Measurements from ENCODE around the gene SERPINA4. TPM values are rescaled to one million over a fixed set of nuclear protein-coding genes. Genes with fewer than 3 reads are reported as not detected.

The SERPINA4 gene
- total RNA-seq, 1 donor from 2014 or later: not detected

- no peak overlapping the region for H3K9ac ChIP-seq (ENCODE audit: low read length)
- H3K9me3 ChIP-seq (ENCODE audit: insufficient read depth, low read depth, low read length): no peaks in the 10 kb centered on the region
- no peaks in the 10 kb centered on the region for H4K20me1 ChIP-seq (ENCODE audit: insufficient read depth, low read length)
- peaks cover 29% of the 10 kb centered on the region for H3K27me3 Mint-ChIP-seq (ENCODE audit: low read depth, unreplicated experiment)
- H2AFZ ChIP-seq (ENCODE audit: low read depth, low read length): no peak overlapping the region
- no peaks in the 10 kb centered on the region for H3K27me3 ChIP-seq (ENCODE audit: insufficient read depth, low read length)
- peaks cover 3% of the 10 kb centered on the region for H3K9me3 Mint-ChIP-seq (ENCODE audit: unreplicated experiment)
- no peaks in the 10 kb centered on the region for H3K36me3 ChIP-seq (ENCODE audit: insufficient read depth, low read length)
- H3K27ac ChIP-seq (ENCODE audit: low read depth, low read length): no peak overlapping the region
- no peaks in the 10 kb centered on the region for H3K4me1 ChIP-seq (ENCODE audit: insufficient read depth, low read length)
- no peak for TF ChIP-seq EZH2 (IDR thresholded peaks at IDR 0.05; ENCODE audit: insufficient read depth, low read length)
- TF ChIP-seq, protein P1, sequence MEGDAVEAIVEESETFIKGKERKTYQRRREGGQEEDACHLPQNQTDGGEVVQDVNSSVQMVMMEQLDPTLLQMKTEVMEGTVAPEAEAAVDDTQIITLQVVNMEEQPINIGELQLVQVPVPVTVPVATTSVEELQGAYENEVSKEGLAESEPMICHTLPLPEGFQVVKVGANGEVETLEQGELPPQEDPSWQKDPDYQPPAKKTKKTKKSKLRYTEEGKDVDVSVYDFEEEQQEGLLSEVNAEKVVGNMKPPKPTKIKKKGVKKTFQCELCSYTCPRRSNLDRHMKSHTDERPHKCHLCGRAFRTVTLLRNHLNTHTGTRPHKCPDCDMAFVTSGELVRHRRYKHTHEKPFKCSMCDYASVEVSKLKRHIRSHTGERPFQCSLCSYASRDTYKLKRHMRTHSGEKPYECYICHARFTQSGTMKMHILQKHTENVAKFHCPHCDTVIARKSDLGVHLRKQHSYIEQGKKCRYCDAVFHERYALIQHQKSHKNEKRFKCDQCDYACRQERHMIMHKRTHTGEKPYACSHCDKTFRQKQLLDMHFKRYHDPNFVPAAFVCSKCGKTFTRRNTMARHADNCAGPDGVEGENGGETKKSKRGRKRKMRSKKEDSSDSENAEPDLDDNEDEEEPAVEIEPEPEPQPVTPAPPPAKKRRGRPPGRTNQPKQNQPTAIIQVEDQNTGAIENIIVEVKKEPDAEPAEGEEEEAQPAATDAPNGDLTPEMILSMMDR (IDR thresholded peaks at IDR 0.05; ENCODE audit: insufficient read depth, low read depth, low read length): no peak
- no peak overlapping the region for H3K4me3 ChIP-seq (ENCODE audit: insufficient read depth, low read depth, low read length)
- H3K27ac Mint-ChIP-seq (ENCODE audit: unreplicated experiment): no peak overlapping the region
- no peak overlapping the region for H3K4me2 ChIP-seq (ENCODE audit: low read length)
- no peaks in the 10 kb centered on the region for H3K4me1 Mint-ChIP-seq (ENCODE audit: low read depth, unreplicated experiment)
- DNase-seq (ENCODE audit: low read depth): no peak
- H3K4me3 Mint-ChIP-seq (ENCODE audit: unreplicated experiment): no peak overlapping the region
- H3K79me2 ChIP-seq (ENCODE audit: insufficient read depth, low read length): no peaks in the 10 kb centered on the region
- no peaks in the 10 kb centered on the region for H3K36me3 Mint-ChIP-seq (ENCODE audit: low read depth, unreplicated experiment)
- no peak for FAIRE-seq
Measured at GRCh38 chr14:94562941-94563883, 2.0 kb downstream of the SERPINA4 start.

- no peak overlapping the region for H3K4me2 ChIP-seq (ENCODE audit: low read length)
- H4K20me1 ChIP-seq (ENCODE audit: insufficient read depth, low read length): no peaks in the 10 kb centered on the region
- no peaks in the 10 kb centered on the region for H3K79me2 ChIP-seq (ENCODE audit: insufficient read depth, low read length)
- H2AFZ ChIP-seq (ENCODE audit: low read depth, low read length): no peak overlapping the region
- Mint-ChIP-seq H3K36me3 (ENCODE audit: low read depth, unreplicated experiment) (no peaks in the 10 kb centered on the region), H3K9me3 (ENCODE audit: unreplicated experiment) (peaks cover 3% of the 10 kb centered on the region), H3K4me1 (ENCODE audit: low read depth, unreplicated experiment) (no peaks in the 10 kb centered on the region), H3K27ac (ENCODE audit: unreplicated experiment) (no peak overlapping the region), H3K4me3 (ENCODE audit: unreplicated experiment) (no peak overlapping the region), H3K27me3 (ENCODE audit: low read depth, unreplicated experiment) (peaks cover 31% of the 10 kb centered on the region)
- no peaks in the 10 kb centered on the region for H3K4me1 ChIP-seq (ENCODE audit: insufficient read depth, low read length)
- FAIRE-seq: no peak
- no peak overlapping the region for H3K9ac ChIP-seq (ENCODE audit: low read length)
- no peaks in the 10 kb centered on the region for H3K36me3 ChIP-seq (ENCODE audit: insufficient read depth, low read length)
- no peak overlapping the region for H3K4me3 ChIP-seq (ENCODE audit: insufficient read depth, low read depth, low read length)
- H3K27ac ChIP-seq (ENCODE audit: low read depth, low read length): no peak overlapping the region
- TF ChIP-seq, protein P1 (IDR thresholded peaks at IDR 0.05; ENCODE audit: insufficient read depth, low read depth, low read length): no peak
- no peak for TF ChIP-seq EZH2 (IDR thresholded peaks at IDR 0.05; ENCODE audit: insufficient read depth, low read length)
- no peak for DNase-seq (ENCODE audit: low read depth)
- H3K27me3 ChIP-seq (ENCODE audit: insufficient read depth, low read length): no peaks in the 10 kb centered on the region
- no peaks in the 10 kb centered on the region for H3K9me3 ChIP-seq (ENCODE audit: insufficient read depth, low read depth, low read length)
Measured at GRCh38 chr14:94564381-94564780, 3.1 kb downstream of the SERPINA4 start.

- peaks cover 3% of the 10 kb centered on the region for H3K9me3 Mint-ChIP-seq (ENCODE audit: unreplicated experiment)
- H3K9me3 ChIP-seq (ENCODE audit: insufficient read depth, low read depth, low read length): no peaks in the 10 kb centered on the region
- no peak overlapping the region for H3K4me3 ChIP-seq (ENCODE audit: insufficient read depth, low read depth, low read length)
- H4K20me1 ChIP-seq (ENCODE audit: insufficient read depth, low read length): no peaks in the 10 kb centered on the region
- H3K4me1 ChIP-seq (ENCODE audit: insufficient read depth, low read length): peaks cover 10% of the 10 kb centered on the region
- no peaks in the 10 kb centered on the region for H3K36me3 Mint-ChIP-seq (ENCODE audit: low read depth, unreplicated experiment)
- FAIRE-seq: no peak
- no peak overlapping the region for H3K4me2 ChIP-seq (ENCODE audit: low read length)
- peaks cover 31% of the 10 kb centered on the region for H3K27me3 Mint-ChIP-seq (ENCODE audit: low read depth, unreplicated experiment)
- TF ChIP-seq, protein P1 (IDR thresholded peaks at IDR 0.05; ENCODE audit: insufficient read depth, low read depth, low read length): no peak
- no peak for TF ChIP-seq EZH2 (IDR thresholded peaks at IDR 0.05; ENCODE audit: insufficient read depth, low read length)
- H3K27me3 ChIP-seq (ENCODE audit: insufficient read depth, low read length): no peaks in the 10 kb centered on the region
- no peak overlapping the region for H3K9ac ChIP-seq (ENCODE audit: low read length)
- no peaks in the 10 kb centered on the region for H3K36me3 ChIP-seq (ENCODE audit: insufficient read depth, low read length)
- H3K4me3 Mint-ChIP-seq (ENCODE audit: unreplicated experiment): no peak overlapping the region
- no peak overlapping the region for H3K27ac Mint-ChIP-seq (ENCODE audit: unreplicated experiment)
- H3K27ac ChIP-seq (ENCODE audit: low read depth, low read length): no peak overlapping the region
- no peak overlapping the region for H2AFZ ChIP-seq (ENCODE audit: low read depth, low read length)
- no peak for DNase-seq (ENCODE audit: low read depth)
- H3K4me1 Mint-ChIP-seq (ENCODE audit: low read depth, unreplicated experiment): no peaks in the 10 kb centered on the region
- H3K79me2 ChIP-seq (ENCODE audit: insufficient read depth, low read length): no peaks in the 10 kb centered on the region
Measured at GRCh38 chr14:94568186-94568585, 6.9 kb downstream of the SERPINA4 start.

Measured in astrocyte (in vitro differentiated cells and primary cell).